ENCODE data around the gene PGAP2.

DNA sequence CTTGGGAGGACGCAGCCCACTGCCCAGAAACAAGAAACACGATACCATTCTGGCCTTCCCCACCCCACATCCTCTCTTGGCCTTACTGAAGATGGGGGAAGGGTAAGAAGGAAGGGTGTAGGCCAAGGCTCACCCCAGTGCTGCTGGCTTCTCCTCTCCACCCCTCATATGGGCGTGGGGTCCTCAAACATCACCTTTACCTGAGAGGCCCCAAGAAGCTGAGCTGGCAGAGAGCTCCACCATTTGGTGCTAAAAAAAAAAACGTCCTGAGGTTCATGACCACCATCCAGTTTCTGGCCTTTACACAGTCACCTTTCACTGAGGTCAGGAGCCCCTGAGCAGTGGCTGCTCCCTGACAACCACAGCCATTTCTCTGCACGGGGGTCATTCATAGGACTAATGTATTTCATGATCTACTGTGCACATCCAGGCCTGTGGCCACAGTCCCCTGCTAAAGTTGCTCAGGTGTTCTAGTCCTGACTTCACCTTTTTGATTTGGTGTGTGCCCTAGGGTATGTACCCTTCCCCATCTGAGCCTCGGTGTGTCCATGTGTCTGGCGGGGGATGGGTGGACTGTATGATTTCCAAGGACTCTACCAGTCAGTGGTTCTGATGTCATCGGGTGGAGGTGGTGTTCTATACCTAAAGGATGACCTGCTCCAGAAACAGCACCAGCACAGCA, 17.3 kb downstream of the PGAP2 start:
- TF ChIP-seq, protein P1, sequence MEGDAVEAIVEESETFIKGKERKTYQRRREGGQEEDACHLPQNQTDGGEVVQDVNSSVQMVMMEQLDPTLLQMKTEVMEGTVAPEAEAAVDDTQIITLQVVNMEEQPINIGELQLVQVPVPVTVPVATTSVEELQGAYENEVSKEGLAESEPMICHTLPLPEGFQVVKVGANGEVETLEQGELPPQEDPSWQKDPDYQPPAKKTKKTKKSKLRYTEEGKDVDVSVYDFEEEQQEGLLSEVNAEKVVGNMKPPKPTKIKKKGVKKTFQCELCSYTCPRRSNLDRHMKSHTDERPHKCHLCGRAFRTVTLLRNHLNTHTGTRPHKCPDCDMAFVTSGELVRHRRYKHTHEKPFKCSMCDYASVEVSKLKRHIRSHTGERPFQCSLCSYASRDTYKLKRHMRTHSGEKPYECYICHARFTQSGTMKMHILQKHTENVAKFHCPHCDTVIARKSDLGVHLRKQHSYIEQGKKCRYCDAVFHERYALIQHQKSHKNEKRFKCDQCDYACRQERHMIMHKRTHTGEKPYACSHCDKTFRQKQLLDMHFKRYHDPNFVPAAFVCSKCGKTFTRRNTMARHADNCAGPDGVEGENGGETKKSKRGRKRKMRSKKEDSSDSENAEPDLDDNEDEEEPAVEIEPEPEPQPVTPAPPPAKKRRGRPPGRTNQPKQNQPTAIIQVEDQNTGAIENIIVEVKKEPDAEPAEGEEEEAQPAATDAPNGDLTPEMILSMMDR (conservative IDR thresholded peaks at IDR 0.05; ENCODE audit: low read depth, low read length) = no peak
- TF ChIP-seq FOS (IDR thresholded peaks at IDR 0.05; ENCODE audit: low read depth, low read length) = no peak
- TF ChIP-seq POLR2A (IDR thresholded peaks at IDR 0.05; ENCODE audit: low read depth, low read length) = no peak
- no peak for TF ChIP-seq MAFK (IDR thresholded peaks at IDR 0.05; ENCODE audit: low read depth, low read length)
- TF ChIP-seq, protein P2, sequence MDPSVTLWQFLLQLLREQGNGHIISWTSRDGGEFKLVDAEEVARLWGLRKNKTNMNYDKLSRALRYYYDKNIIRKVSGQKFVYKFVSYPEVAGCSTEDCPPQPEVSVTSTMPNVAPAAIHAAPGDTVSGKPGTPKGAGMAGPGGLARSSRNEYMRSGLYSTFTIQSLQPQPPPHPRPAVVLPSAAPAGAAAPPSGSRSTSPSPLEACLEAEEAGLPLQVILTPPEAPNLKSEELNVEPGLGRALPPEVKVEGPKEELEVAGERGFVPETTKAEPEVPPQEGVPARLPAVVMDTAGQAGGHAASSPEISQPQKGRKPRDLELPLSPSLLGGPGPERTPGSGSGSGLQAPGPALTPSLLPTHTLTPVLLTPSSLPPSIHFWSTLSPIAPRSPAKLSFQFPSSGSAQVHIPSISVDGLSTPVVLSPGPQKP (IDR thresholded peaks at IDR 0.05; ENCODE audit: borderline replicate concordance, low read depth, low read length) = no peak
- TF ChIP-seq MXI1 (IDR thresholded peaks at IDR 0.05; ENCODE audit: borderline replicate concordance, low read depth, low read length) = no peak
- TF ChIP-seq RAD21 (IDR thresholded peaks at IDR 0.05; ENCODE audit: low read length) = no peak
